ENCODE results near the gene TCL1A.
"Not testable (repeated sequence)": the region's sequence is repeated elsewhere in the genome, so short reads cannot be mapped to it uniquely, and the experiment has no call there.

The TCL1A gene, protein sequence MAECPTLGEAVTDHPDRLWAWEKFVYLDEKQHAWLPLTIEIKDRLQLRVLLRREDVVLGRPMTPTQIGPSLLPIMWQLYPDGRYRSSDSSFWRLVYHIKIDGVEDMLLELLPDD

DNA sequence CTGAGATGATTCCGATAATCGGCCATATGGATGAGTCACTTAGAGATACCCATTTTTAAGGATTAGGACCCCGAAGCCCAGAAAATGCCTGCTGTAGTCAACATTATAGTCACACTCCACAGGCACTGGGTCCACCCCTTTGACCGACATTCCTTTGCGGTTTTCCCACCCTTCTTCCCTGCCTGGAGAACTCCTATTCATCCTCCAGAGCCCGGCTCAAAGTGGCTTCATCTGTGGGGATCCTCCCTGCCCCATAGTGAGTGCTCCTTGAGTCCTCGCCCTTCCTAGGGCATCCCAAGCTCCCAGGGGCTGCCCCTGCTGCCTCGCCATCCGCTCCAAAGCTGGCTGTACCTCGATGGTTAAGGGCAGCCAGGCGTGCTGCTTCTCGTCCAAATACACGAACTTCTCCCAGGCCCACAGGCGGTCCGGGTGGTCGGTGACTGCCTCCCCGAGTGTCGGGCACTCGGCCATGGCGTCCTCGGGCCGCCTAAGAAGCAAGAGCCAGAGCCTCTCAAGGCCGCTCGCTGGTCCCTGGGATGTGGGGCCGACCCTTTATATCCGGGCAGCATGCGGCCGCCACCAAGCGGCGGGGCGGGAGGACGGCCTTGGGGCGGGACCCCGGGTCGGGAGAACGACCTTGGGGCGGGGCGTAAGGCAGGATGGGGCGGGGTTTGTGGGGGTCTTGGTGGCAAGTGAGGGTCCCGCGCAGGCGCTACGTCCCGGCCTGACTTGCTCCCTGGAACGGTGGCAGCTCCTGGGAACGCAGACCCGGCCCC is at the start of gene TCL1A:
TSS of gene TCL1A (minus strand) at position 530 of the 776 bp plus-strand sequence. CDS start at position 471, 59 bp downstream.
- no peak for DNase-seq

DNA sequence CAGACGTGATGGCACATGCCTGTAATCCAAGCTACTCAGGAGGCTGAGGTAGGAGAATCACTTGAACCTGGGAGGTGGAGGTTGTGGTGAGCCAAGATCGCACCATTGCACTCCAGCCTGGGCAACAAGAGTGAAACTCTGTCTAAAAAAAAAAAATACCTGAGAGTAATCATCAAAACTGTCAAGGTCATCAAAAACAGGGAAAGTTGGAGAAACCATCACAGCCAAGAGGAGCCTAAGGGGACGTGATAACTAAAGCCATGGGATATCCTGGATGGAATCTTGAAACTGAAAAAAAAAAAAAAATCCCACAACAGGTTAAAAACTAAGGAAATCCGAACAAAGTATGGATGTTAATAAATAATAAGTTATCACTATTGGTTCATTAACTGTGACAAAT is 49.1 kb upstream of the TCL1A start:
- DNase-seq, result not testable (repeated sequence)

DNA sequence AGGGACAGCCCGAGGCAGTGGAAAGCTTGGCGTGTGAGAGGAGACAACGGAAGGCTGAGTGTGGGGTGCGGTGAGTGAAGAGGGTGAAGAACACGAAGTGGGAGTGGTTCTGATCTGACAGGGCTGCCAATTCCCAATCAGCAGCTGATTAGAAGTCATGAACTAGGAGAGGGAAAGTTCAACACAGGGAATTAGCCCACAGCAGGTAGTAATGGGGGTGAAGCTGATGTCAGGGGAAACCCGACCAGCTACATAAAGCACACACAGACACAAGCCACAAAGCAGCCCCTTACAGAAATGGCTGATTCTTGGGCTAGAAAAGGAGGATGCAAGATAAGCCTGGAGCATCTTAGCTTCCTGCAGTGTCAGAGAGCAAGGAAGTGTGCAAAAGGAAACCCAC is 47.5 kb upstream of the TCL1A start:
- DNase-seq, result no peak

DNA sequence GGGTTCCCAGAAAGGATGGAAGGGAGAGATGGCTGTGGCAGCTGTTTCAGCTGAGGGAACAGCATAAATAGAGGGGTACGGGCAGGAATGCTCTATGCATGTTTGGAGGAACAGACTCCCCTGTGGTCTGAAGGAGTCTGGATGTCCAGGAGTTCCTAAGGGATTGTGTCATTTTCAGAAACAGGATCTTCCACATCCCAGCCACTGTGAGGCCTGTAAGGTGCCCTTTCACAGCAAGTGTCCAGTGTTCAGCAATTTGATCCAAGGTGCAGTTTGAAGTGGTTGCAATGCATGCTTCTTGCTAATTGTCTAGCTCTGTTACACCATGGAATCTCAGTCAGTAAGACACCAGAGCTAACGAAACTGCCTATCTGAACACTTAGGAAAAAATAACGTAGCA is 46.7 kb upstream of the TCL1A start:
- no peak for DNase-seq

DNA sequence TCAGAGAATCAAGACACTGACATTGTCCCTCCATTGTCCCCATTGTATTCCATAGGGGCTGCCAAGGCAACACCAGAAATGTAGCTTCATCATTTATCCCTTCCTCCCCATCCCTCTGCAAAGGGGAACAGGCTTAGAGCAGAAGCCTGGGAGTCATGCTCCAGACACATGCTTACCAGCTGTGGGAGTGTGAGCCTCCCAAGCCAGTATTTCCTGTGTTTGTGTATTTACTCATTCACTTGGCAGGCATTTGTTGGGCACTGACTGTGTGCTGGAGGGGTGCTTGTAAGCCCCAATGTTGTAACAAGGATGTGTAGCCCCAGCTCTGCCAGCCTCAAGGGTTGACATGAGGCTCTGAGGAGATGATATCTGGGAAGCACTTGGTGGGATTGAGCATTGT is 46.0 kb upstream of the TCL1A start:
- DNase-seq, result peak; percentile 3

DNA sequence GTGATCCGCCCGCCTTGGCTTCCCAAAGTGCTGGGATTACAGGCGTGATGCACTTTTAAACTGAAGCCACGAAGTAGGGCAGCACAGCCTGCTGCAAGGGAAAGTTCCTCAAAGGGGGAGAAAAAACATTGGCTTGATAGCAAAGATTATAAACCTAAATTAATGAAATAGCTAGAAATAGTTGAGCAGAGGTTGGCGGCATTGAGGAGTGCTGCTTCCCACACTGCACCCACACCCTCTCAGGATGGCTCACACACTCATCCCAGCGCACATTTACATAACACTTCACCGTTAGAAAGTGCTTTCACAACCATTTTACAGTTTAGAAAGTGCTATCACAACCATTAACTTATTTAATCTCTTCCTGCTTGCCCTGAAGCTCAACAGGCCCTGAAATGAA is 44.4 kb upstream of the TCL1A start:
- no peak for DNase-seq

DNA sequence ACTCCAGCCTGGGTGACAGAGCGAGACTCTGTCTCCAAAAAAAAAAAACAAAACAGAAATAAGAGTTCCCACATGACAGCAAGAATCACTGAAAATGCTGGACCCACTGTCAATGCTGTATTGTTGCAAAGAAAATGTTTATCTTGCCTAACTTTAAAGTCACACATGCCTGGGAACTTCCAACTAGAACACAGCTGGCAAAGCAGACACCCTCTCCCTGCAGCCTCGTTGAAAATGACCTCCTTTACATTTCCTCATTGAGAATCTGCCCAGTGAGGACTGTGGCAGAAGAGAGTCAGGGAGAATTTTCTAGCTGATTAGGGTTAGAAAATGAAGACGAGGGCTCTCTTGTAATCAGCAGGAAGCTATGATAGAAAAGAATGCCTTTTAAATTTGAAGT is 42.8 kb upstream of the TCL1A start:
- no peak for DNase-seq

DNA sequence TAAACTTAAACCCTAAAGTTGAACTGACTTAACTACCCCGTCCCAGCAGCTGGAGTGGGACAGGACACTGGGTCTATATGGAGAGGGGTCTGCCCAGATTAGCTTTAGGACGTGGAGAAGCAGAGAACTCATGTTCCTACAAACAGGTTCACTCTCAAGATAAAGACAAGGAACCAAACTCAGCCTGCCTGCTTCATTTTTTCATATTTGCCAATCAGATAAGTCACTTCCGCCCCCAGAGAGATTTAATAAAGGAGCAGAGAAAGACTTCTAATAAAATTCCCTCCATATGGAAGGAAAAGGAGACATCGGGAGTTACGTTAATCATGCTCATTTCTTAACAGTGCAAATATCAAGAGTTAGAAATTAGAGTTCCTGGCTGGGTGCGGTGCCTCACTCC is 42.2 kb upstream of the TCL1A start:
- DNase-seq, result no peak

DNA sequence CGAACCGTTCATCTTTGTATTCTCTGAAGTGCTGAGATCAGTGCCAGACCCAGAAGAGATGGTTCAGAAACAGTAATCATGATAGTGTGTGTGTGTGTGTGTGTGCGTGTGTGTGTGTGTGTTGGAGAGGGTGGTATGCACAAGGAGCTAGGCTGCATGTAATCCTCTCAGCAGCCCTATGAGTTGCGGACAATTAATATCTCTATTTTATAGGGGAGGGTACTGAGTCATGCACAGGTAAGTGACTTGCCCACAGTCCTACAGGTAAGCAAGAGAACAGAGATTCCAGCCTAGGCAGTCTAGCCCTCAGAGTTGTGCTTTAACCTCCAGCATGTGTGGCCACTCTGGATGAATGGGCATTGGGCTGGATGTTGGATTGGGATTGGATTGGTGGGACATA is 27.9 kb upstream of the TCL1A start:
- no peak for DNase-seq

DNA sequence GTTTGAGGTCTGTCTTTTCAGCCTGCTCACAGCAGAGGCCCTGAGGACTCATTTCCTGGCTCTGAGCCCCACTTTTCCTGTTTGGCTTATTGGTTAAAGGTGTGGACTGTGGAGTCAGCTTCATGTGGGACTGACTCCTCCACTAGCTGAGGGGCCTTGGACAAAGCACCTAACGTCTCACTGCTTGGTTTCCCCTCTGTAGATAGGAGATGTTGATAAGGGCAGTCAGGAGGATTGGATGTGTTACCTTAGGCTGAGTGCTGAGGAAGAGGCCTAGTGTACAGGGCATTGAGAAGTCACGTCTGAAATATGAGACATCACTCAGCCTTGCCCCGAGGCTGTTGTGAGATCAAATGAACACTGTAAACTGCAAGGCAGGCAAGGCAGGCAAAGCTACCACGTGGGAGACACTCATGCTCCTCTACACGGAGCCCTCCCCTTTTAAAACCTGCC is 27.1 kb upstream of the TCL1A start:
- peak; percentile 26 for DNase-seq

DNA sequence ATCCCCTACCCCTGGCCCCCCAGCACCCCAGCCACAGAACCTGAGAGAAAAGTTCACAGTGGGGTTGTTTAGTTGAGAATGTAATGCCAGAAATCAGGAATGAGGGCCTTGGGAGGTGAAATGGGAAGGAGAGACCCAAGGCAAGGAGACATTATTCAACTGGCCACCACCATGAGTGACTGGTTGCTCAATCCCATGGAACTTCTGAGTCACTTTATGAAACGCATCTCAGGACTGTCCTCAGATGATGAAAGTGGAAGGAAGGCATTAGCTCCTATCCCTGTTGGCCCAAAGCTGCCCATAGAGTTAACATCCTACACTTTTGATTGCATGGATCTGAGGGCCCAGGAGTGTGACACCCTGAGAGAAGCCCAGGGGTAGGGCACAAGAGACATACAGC is 25.4 kb upstream of the TCL1A start:
- no peak for DNase-seq

DNA sequence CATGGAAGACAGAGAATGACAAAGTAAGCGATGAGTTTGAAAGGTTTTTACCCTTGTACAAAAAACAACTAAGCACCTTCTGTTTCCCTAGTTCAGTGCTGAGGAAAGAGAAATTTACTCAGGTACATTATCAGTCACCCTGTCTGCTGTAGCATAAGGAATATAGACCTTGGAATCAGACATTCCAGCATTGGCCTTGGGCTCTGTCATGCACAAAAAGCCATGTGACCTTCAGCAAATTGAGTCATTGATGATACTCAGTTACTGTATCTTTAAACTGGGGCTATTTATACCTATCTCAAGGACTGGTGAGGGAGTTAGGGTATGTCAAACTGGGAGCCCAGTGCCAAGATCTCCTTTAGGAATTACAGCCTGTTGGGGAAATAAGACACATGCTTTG is 19.3 kb upstream of the TCL1A start:
- no peak for DNase-seq

DNA sequence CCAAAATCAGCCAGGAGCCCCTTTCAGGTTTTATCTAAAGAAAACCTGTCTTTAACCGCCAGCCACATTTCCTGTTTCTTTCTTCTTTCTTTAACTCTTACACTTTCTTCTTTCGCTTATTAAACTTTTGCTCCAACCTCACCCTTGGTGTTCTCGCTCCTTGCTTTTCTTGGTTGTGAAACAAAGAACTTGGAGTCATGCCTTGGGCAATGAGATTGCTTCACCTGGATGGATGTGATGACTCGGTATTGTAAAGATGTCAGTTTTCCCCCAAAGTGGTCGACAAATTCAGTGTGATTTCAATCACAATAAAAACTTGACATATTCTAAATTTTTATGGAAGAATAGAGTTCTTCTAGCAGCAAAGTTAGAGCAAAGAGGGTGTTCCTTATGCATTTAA is 16.2 kb upstream of the TCL1A start:
- DNase-seq, result no peak

DNA sequence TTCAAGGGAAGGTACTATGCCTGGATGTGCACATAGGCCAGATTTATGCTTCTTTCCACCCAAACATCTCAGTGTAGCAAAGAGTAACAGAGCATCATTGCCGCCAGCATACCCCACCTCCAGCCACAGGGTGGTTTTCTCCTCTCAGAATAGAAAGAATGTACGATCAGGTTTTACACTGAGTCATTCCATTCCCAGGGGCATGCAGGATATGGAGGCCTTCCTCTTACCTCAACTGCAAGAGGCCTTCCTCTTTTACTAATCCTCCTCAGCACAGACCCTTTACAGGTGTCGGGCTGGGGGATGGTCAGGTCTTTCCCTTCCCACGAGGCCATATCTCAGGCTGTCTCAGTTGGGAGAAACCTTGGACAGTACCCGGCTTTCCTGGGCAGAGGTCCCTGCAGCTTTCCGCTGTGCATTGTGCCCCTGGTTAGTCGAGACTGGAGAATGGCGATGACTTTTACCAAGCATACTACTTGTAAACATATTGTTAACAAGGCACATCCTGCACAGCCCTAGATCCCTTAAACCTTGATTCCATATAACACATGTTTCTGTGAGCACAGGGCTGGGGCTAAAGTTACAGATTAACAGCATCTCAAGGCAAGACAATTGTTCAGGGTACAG is 15.6 kb upstream of the TCL1A start:
- not testable (repeated sequence) for DNase-seq

DNA sequence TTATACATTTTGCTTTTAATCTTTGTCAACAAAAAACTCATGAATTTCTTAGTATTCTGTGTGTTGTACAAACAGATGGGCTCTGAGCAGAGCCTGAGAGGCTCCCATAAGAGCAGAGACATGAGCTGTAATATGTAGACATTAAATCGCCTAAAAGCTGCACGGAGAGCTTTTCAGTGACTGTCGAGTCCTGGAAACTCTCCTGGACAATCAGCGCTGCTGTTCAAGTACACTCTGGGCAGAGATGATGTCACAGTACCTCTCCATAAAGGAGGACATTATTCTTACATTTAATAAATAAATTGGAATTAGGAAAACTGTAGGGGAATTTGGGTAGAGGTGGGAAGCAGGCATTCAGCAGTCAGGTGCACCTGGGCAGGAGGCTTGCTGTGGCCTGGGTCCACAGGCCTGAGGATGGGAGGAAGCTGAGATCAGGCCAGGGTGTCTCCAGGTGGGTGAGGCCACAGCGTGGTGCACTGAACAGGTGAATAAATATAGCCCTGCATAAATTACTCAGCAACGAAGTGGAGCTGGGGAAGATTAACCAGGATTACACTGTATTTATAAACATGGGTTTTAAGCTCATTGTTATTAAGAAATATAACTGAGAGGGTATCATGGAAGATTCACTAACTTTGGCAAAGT is 13.3 kb upstream of the TCL1A start:
- DNase-seq, result no peak

DNA sequence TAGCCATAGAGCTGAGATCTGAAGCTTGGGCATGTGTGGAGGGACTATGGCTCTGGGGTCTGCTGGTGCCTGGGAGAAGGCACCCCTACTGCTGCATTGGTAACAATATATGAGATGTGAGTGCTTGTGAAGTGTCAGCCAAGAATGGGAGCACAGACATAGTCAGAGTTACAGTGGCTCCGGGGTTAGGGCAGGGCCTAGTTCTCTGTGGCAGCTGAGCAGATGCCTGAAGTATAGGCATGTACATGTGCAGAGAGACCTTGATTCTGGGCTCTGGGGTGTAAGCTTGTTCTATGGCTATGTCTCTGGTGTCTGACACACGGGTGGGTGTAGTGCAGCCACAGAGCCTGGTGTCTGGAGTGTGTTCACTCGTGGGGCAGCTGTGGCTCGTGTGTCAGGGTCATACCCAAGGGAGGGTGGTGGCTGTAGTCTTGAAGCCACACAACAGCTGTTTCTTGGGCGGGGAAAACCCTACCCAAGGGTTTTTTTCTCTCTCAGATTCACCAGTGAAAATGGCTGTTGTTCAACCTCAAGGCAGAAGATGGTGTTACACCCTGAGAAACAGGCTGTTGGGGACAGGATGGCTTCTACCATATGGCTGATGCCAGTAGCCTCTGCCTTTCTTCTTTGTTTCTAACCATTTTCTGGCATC is 11.9 kb upstream of the TCL1A start:
- DNase-seq, result no peak

DNA sequence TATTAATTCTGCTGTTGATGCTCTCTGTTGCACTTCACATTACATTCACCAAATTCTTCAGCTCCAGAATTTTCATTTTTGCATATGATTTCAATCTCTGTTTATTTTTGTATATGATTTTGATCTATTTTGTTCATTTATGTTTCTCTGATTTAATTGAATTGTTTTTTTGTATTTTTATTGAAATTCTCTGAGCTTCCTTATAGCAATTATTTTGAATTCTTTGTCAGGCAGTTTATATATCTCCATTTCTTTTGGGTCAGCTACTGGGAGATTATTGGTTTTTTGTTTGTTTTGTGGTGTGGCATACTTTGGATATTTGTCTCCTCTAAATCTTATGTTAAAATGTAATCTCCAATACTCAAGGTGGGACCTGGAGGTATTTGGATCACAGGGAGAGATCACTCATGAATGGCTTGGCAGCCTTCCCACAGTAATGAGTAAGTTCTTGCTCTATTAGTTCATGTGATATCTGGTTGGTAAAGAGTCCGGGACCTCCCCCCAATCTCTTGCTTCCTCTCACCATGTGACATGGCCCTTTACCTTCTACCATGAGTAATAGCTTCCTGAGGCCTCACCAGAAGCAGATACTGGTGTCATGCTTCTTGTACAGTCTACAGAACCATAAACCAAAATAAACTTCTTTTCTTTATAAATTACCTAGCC is 8.7 kb upstream of the TCL1A start:
- DNase-seq, result no peak

DNA sequence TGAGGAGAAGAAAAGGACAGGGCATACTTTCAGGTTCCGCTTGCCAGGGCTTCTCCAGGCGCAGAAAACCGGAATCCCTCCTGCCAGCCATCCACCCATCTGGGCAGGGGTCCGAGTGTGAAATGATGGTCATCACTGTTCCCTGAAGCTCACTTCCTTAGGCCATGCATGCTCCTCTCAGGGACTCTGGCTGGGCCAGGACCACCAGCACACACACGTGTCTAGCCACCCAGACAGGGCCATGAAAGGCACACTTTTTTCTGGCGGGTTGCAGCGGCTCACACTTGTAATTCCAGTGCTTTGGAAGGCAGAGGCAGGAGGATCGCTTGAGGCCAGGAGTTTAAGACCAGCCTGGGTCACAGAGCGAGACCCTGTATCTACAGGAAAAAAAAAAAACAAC is 1.5 kb downstream of the TCL1A start:
- no peak for DNase-seq

DNA sequence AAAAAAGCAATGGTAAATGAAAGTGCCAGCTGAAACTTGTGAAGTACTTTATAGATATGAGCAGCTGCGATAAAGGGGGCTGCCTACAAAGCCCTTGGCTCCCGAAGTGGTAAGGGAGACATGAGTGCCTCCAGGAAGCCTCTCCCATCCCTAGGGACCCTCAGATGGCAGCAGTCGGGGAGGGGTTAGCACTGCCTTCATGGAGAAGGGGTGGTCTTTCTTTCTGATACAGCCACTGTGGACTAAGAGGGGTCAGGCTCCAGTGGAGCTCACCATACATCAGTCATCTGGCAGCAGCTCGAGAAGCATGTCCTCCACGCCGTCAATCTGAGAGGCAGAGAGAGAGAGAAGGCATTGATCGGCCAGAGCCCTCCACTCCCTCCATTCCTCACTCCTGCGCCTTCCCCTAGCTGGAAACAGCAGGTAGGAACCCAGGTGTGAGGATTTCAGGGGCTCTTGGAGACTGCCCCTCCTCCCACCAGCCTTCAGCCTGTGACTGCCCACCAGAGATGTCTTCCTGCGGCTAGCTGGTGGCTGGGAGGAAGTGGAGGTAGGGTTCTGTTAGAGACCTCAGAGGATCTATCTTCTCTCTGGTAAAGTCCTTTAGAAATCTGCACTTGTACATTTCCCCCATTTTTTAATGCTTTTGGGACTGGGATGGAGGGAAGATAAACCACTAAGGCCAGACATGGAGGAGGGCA is 2.3 kb downstream of the TCL1A start:
- no peak for DNase-seq

DNA sequence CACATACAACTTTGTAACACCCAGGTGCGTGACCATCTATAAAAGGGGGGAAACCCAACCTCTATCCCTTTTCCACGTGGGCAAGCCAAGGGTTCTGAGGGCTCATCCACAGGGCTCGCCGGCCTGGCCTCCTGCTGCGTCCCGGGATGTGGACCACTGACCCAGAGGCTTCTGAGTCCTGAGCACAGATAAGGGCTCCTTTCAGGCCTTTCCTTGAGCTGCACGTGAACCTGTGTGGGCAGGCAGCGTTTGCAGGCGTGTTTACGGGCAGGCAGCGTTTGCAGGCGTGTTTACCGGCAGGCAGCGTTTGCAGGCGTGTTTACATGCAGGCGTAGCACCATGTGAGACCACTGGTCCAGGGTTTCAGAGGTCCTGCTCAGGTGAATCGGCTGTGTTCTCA is 3.8 kb downstream of the TCL1A start:
- no peak for DNase-seq

DNA sequence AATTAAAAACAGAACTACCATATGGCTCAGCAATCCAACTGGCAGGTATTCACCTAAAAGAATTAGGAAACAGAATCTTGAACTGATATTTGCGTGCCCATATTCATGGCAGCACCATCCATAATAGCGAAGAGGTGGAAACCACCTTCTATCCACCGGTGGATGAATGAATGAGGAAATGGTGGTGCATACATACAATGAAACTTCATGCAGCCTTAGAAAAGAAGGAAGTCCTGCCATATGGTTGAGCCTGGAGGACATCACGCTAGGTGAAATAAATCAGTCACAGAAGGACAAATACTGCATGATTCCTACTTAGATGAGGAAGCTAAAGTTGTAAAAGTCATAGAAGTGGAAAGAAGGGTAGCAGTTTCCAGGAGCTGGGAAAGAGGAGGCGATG is 6.6 kb downstream of the TCL1A start:
- no peak for DNase-seq

DNA sequence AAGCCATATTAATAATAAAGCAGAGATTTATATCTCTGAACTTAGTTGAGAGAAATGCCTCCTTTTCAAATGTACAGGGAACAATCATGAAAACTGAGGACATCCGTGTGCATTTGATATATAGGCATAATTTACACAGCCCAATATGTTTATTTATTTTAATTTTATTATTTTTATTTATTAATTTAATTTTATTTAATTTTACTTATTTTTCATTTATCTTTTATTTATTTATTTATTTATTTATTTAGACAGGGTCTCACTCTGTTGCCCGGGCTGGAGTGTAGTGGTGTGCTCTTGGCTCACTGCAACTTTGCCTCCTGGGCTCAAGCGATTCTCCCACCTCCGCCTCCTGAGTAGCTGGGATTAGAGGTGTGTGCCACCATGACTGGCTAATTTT is 8.4 kb downstream of the TCL1A start:
- DNase-seq, result no peak
